ENCODE measurements around the gene EIF4E2. TPM values are rescaled to one million over a fixed set of nuclear protein-coding genes. Genes with fewer than 3 reads are reported as not detected.
A peak's percentile ranks its signal among the peaks of the same experiment; 100 is the strongest.

EIF4E2 gene
- total RNA-seq, 1 donor from 2014 or later, result 39.0 TPM

- DNase-seq (ENCODE audit: missing footprints), result no peak
- intact Hi-C loops (cut with DNase I), result no loop called here
These were observed 28.1 kb downstream of the EIF4E2 start for GRCh38 chr2:232578626-232579025.

GRCh38 chr2:232580648-232580981 is 30.1 kb downstream of the EIF4E2 start:
- no peak for ATAC-seq
- no peak for DNase-seq (ENCODE audit: missing footprints)
- intact Hi-C loops (cut with DNase I), result no loop called here

More at GRCh38 chr2:232578626-232579025, 28.1 kb downstream of the EIF4E2 start:
- no peak for ATAC-seq

GRCh38 chr2:232581725-232582124 is 31.2 kb downstream of the EIF4E2 start:
- DNase-seq (ENCODE audit: missing footprints) (no peak), ATAC-seq (peak; percentile 6)
- intact Hi-C loops (cut with DNase I), result no loop called here

GRCh38 chr2:232584238-232584637 is 33.7 kb downstream of the EIF4E2 start:
- no peak for ATAC-seq
- intact Hi-C loops (cut with DNase I), result no loop called here
- no peak for DNase-seq (ENCODE audit: missing footprints)

GRCh38 chr2:232586943-232587505 is 36.5 kb downstream of the EIF4E2 start:
- no peak for ATAC-seq
- no peak for DNase-seq (ENCODE audit: missing footprints)
- intact Hi-C loops (cut with DNase I), result no loop called here

GRCh38 chr2:232587512-232587911 is 37.0 kb downstream of the EIF4E2 start:
- intact Hi-C loops (cut with DNase I), result no loop called here
- ATAC-seq (no peak), DNase-seq (ENCODE audit: missing footprints) (no peak)

- no peak for DNase-seq (ENCODE audit: missing footprints)
- intact Hi-C loops (cut with DNase I), result no loop called here
- no peak for ATAC-seq
These were observed 37.5 kb downstream of the EIF4E2 start for GRCh38 chr2:232588031-232588430.

- intact Hi-C loops (cut with DNase I), result no loop called here
- ATAC-seq (peak; percentile 72), DNase-seq (ENCODE audit: missing footprints) (no peak)
These were observed 38.4 kb downstream of the EIF4E2 start for GRCh38 chr2:232588680-232589585.

- peak; percentile 12 for ATAC-seq
- intact Hi-C loops (cut with DNase I), result no loop called here
- DNase-seq (ENCODE audit: missing footprints), result no peak
These were observed 42.4 kb downstream of the EIF4E2 start for GRCh38 chr2:232592772-232593395.

- ATAC-seq (no peak), DNase-seq (ENCODE audit: missing footprints) (no peak)
- intact Hi-C loops (cut with DNase I), result no loop called here
These were observed 43.5 kb downstream of the EIF4E2 start for GRCh38 chr2:232593982-232594381.

GRCh38 chr2:232597362-232598079 is 47.0 kb downstream of the EIF4E2 start:
- ATAC-seq, result no peak
- DNase-seq (ENCODE audit: missing footprints), result no peak
- intact Hi-C loops (cut with DNase I), result no loop called here

GRCh38 chr2:232598293-232598692 is 47.8 kb downstream of the EIF4E2 start:
- no peak for ATAC-seq
- intact Hi-C loops (cut with DNase I), result no loop called here
- DNase-seq (ENCODE audit: missing footprints), result no peak

GRCh38 chr2:232600053-232600773 is 49.7 kb downstream of the EIF4E2 start:
- ATAC-seq, result no peak
- no peak for DNase-seq (ENCODE audit: missing footprints)
- intact Hi-C loops (cut with DNase I), result loop anchor here (10.0 kb wide), 1 partner anchor 455 kb away; no protein-coding TSS in a partner anchor

- DNase-seq (ENCODE audit: missing footprints) (no peak), ATAC-seq (no peak)
- intact Hi-C loops (cut with DNase I), result loop anchor here (10.0 kb wide), 1 partner anchor 452 kb away; no protein-coding TSS in a partner anchor
These were observed 52.8 kb downstream of the EIF4E2 start for GRCh38 chr2:232603283-232603682.

GRCh38 chr2:232604535-232604934 is 54.0 kb downstream of the EIF4E2 start:
- no peak for ATAC-seq
- intact Hi-C loops (cut with DNase I), result loop anchor here (10.0 kb wide), 1 partner anchor 450 kb away; no protein-coding TSS in a partner anchor
- DNase-seq (ENCODE audit: missing footprints), result no peak

- intact Hi-C loops (cut with DNase I), result loop anchor here (2.0 to 10.0 kb wide), 3 partner anchors 62 to 644 kb away; partner anchors contain the start of gene ATG16L1
- no peak for ATAC-seq
These were observed 56.5 kb downstream of the EIF4E2 start for GRCh38 chr2:232607011-232607410.

GRCh38 chr2:232609607-232610006 is 59.1 kb downstream of the EIF4E2 start:
- DNase-seq (ENCODE audit: missing footprints), result no peak
- ATAC-seq, result no peak
- intact Hi-C loops (cut with DNase I), result loop anchor here (10.0 kb wide), 1 partner anchor 445 kb away; no protein-coding TSS in a partner anchor

More at GRCh38 chr2:232607011-232607410, 56.5 kb downstream of the EIF4E2 start:
- DNase-seq (ENCODE audit: missing footprints), result no peak

GRCh38 chr2:232610081-232610480 is 59.6 kb downstream of the EIF4E2 start:
- intact Hi-C loops (cut with DNase I), result no loop called here
- no peak for ATAC-seq

More at GRCh38 chr2:232610081-232610480, 59.6 kb downstream of the EIF4E2 start:
- no peak for DNase-seq (ENCODE audit: missing footprints)
